T-helper 2 cell treated with Interferon-gamma antibody and Interleukin-4, amounts not matched to agents 100 ng/mL and 5 ng/mL, for 36 hours (primary cell): ENCODE data around the gene PGAM4. TPM values are rescaled to one million over a fixed set of nuclear protein-coding genes. Genes with fewer than 3 reads are reported as not detected.
"Not testable (repeated sequence)": the region's sequence is repeated elsewhere in the genome, so short reads cannot be mapped to it uniquely, and the experiment has no call there.

ENCODE experiments used
- intact Hi-C: fragments of 100-400 bp; cut with micrococcal nuclease; formaldehyde crosslinking; loops from one replicate; pipeline ENCODE4 v1.15.1; 2023
- total RNA-seq: library from RNA; stranded (reverse); gene quantifications from 2 replicates; pipeline ENCODE4 v1.2.3, GENCODE V29; 2022

Gene PGAM4
- total RNA-seq, 1 donor from 2014 or later = not detected

DNA sequence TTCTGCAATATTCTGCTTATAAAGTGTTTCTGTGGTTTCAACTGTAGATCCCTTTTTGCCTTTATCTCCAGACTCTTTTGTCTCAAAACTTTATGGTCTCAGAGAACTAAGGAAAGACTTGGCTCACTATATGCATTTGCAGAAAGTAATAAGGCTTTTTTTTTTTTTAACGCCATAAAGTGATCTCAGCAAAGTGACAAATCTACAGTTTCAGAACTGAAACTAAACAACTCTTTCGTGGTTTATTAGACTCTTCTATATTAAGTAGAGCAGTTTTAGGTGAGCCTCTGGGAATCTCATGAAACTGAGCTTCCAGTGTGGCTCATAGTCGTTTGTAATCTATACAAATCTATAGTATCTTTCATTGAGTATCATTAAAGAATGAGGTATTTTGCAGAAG, 43.7 kb downstream of the PGAM4 start:
- intact Hi-C loops = no loop called here

DNA sequence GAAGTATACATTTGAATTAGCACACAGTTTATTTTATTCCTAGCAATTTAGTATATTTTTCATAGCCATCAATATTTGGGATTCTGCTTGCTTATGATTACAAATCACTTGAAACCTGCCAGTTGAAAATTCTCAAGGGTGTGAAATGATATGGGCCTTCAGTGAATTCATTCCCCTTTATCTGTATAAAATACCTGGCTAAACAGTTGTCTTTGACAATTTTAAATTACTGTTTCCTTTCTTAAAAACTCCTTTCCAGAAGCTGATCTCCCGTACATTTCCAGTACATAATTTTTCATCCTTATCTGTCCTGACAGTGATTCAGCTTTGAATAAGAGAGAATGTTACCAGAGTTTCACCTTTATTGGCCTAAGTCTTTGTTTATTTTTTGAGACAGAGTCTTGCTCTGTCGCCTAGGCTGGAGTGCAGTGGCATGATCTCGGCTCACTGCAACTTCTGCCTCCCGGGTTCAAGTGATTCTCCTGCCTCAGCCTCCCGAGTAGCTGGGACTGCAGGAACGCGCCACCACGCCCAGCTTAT, 45.0 kb downstream of the PGAM4 start:
- intact Hi-C loops = no loop called here

DNA sequence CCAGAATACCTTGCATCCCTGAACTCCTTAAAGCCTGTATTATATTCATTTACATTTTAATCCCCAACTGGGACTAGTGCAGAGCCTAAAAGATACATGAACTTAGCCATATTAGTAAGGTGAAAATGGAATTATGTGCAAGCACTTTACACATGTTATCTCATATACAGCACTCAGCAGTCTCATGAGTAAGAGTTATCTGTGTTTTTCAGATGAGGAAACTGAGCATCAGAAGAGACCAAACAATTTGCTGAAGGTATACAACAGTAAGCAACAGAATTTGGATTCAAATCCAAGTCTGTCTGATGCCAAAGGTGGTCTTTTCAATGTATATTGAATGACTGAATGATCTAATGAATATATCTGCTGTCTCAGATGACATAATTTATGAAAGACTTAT, 46.7 kb downstream of the PGAM4 start:
- intact Hi-C loops = no loop called here

DNA sequence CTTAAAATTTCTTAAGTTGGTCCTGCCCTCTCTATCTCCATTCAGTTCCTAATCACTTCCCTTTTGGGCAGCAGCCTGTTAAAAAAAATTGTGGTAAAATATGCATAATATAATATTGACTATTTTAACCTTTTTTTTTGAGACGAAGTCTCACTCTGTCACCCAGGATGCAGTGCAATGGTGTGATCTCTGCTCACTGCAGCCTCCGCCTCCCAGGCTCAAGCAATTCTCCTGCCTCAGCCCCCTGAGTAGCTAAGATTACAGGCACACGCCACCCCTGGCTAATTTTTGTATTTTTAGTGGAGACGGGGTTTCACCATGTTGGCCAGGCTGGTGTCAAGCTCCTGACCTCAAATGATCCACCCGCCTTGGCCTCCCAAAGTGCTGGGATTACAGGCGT, 50.1 kb downstream of the PGAM4 start:
- intact Hi-C loops = not testable (repeated sequence)

DNA sequence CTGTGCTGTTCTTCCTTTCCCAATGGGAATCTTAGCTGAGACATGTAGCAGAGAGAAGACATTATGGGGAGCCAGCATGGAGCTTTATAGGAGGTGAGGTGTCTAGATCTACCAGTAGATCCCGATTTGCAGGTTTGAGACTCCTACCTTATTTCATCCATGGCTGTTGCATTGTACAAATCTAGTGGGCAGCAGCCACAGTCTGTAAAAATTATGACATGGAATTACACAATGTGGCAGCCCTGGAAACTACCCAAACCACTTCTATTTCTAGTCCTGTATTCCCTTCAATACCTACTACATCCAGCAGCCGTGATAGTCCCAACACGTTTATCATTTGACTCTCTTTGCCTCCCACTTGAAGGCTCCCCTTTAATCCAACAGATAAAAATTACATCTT, 50.9 kb downstream of the PGAM4 start:
- intact Hi-C loops = no loop called here

Other genes with a start within 250 kb of the PGAM4 start
- 75.0 and 79.2 TPM in 2 replicates for gene ATRX, start 183.4 kb downstream of the PGAM4 start, total RNA-seq
- 61.1 and 64.2 TPM in 2 replicates for gene MAGT1, start 74.2 kb downstream of the PGAM4 start, total RNA-seq
- gene COX7B, start 70.2 kb downstream of the PGAM4 start, total RNA-seq = 275 and 276 TPM in 2 replicates
- 9.0 and 9.5 TPM in 2 replicates for gene ATP7A, start 58.9 kb downstream of the PGAM4 start, total RNA-seq
- gene PGK1, start 134.6 kb upstream of the PGAM4 start, total RNA-seq = 986 and 1,004 TPM in 2 replicates
- 23.0 TPM in 2 replicates for gene TAF9B, start 170.0 kb upstream of the PGAM4 start, total RNA-seq